ENCODE data around the gene RAB44. TPM values are rescaled to one million over a fixed set of nuclear protein-coding genes. Genes with fewer than 3 reads are reported as not detected.

RAB44 gene
- total and polyA plus RNA-seq, 2 of the 13 experiments (the other 11 are each of a cell fraction or from before 2014, with no cell fraction given), result not detected

- TF ChIP-seq FUBP1 (CRISPR knock-in tag; IDR thresholded peaks at IDR 0.05; ENCODE audit: borderline replicate concordance) (no peak), ZKSCAN8 (CRISPR knock-in tag; IDR thresholded peaks at IDR 0.05; ENCODE audit: borderline replicate concordance) (peak; percentile 98), ZNF644 (CRISPR knock-in tag; IDR thresholded peaks at IDR 0.05; ENCODE audit: low read depth) (no peak), ZNF607 (CRISPR knock-in tag; IDR thresholded peaks at IDR 0.05; ENCODE audit: borderline replicate concordance) (no peak), HNRNPLL (IDR thresholded peaks at IDR 0.05; ENCODE audit: low read depth, low read length, poor library complexity, severe bottlenecking) (no peak), ZHX2 (IDR thresholded peaks at IDR 0.05; ENCODE audit: low read depth) (no peak), ZHX2 (CRISPR knock-in tag; IDR thresholded peaks at IDR 0.05; ENCODE audit: borderline replicate concordance) (no peak), TARDBP (CRISPR knock-in tag; IDR thresholded peaks at IDR 0.05) (0 out of 2 replicates have a peak, but pooled peaks have one; percentile 41), POLR2AphosphoS2 (IDR thresholded peaks at IDR 0.05; ENCODE audit: low read depth, low read length) (peak; percentile 81; the same call in 1 of the 2 replicates), HNF1B (CRISPR knock-in tag; IDR thresholded peaks at IDR 0.05) (no peak), ZBTB26 (CRISPR knock-in tag; IDR thresholded peaks at IDR 0.05; ENCODE audit: borderline replicate concordance) (no peak), FOXA3 (CRISPR knock-in tag; IDR thresholded peaks at IDR 0.05) (no peak), FOSL2 (CRISPR knock-in tag; IDR thresholded peaks at IDR 0.05) (no peak), MAF1 (CRISPR knock-in tag; IDR thresholded peaks at IDR 0.05; ENCODE audit: borderline replicate concordance) (no peak), POLR2AphosphoS5 (IDR thresholded peaks at IDR 0.05; ENCODE audit: low read depth, low read length) (0 out of 2 replicates have a peak, but pooled peaks have one; percentile 35)
- TF ChIP-seq, protein P1, sequence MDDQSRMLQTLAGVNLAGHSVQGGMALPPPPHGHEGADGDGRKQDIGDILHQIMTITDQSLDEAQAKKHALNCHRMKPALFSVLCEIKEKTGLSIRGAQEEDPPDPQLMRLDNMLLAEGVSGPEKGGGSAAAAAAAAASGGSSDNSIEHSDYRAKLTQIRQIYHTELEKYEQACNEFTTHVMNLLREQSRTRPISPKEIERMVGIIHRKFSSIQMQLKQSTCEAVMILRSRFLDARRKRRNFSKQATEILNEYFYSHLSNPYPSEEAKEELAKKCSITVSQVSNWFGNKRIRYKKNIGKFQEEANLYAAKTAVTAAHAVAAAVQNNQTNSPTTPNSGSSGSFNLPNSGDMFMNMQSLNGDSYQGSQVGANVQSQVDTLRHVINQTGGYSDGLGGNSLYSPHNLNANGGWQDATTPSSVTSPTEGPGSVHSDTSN (CRISPR knock-in tag; IDR thresholded peaks at IDR 0.05; ENCODE audit: borderline replicate concordance), result no peak
These were observed 10.7 kb upstream of the RAB44 start (continued) for GRCh38 chr6:36686668-36687513.
